HEK293 (cell line): Measurements from ENCODE around the gene MSI1.
A peak's percentile ranks its signal among the peaks of the same experiment; 100 is the strongest.

Experiments used
- AEBP2 ChIP-seq: fragments of 450-650 bp; formaldehyde crosslinking; IDR thresholded peaks from 2 replicates; pipeline ENCODE4 v1.5.1; 2016; ENCODE audit warnings: missing biosample characterization, missing genetic modification characterization, borderline replicate concordance
- BCL6B ChIP-seq: fragments of 450-650 bp; formaldehyde crosslinking; IDR thresholded peaks from 2 replicates; pipeline ENCODE4 v1.5.1; 2017; ENCODE audit warnings: missing biosample characterization, missing genetic modification characterization
- GLIS2 ChIP-seq: fragments of 450-650 bp; formaldehyde crosslinking; IDR thresholded peaks from 2 replicates; pipeline ENCODE4 v1.5.1; 2016; ENCODE audit warnings: missing biosample characterization, missing genetic modification characterization
- HIC1 ChIP-seq: fragments of 450-650 bp; formaldehyde crosslinking; IDR thresholded peaks from 2 replicates; pipeline ENCODE4 v1.5.1; 2016; ENCODE audit warnings: missing biosample characterization, missing genetic modification characterization
- ZBTB10 ChIP-seq: fragments of 450-650 bp; formaldehyde crosslinking; IDR thresholded peaks from 2 replicates; pipeline ENCODE4 v1.5.1; 2016; ENCODE audit warnings: missing biosample characterization, missing genetic modification characterization
- ZBTB11 ChIP-seq: fragments of 450-650 bp; formaldehyde crosslinking; conservative IDR thresholded peaks from 2 replicates; pipeline ENCODE4 v1.5.1; 2016; ENCODE audit warnings: low read depth, missing biosample characterization, missing genetic modification characterization
- ZBTB26 ChIP-seq: fragments of 450-650 bp; formaldehyde crosslinking; optimal IDR thresholded peaks from 2 replicates; pipeline ENCODE3; 2016; ENCODE audit warnings: missing biosample characterization, mild to moderate bottlenecking, missing genetic modification characterization
- ZFP69B ChIP-seq: fragments of 450-650 bp; formaldehyde crosslinking; IDR thresholded peaks from 2 replicates; pipeline ENCODE4 v1.5.1; 2016; ENCODE audit warnings: missing biosample characterization, missing genetic modification characterization
- ZNF121 ChIP-seq: fragments of 450-650 bp; formaldehyde crosslinking; IDR thresholded peaks from 2 replicates; pipeline ENCODE4 v1.5.1; 2016; ENCODE audit warnings: missing biosample characterization, missing genetic modification characterization
- ZNF138 ChIP-seq: fragments of 450-650 bp; formaldehyde crosslinking; IDR thresholded peaks from 2 replicates; pipeline ENCODE4 v1.5.1; 2016; ENCODE audit warnings: missing biosample characterization, missing genetic modification characterization, borderline replicate concordance
- ZNF146 ChIP-seq: fragments of 450-650 bp; formaldehyde crosslinking; IDR thresholded peaks from 2 replicates; pipeline ENCODE4 v1.5.1; 2016; ENCODE audit warnings: missing biosample characterization, missing genetic modification characterization
- ZNF211 ChIP-seq: fragments of 450-650 bp; formaldehyde crosslinking; IDR thresholded peaks from 2 replicates; pipeline ENCODE4 v1.5.1; 2016; ENCODE audit warnings: low read depth, missing biosample characterization, missing genetic modification characterization
- ZNF214 ChIP-seq: fragments of 450-650 bp; formaldehyde crosslinking; IDR thresholded peaks from 2 replicates; pipeline ENCODE4 v1.5.1; 2017; ENCODE audit warnings: missing biosample characterization, mild to moderate bottlenecking, missing genetic modification characterization, borderline replicate concordance
- ZNF488 ChIP-seq: fragments of 450-650 bp; formaldehyde crosslinking; IDR thresholded peaks from 2 replicates; pipeline ENCODE4 v1.5.1; 2016; ENCODE audit warnings: missing biosample characterization, missing genetic modification characterization
- ZNF513 ChIP-seq: fragments of 450-650 bp; IDR thresholded peaks from 2 replicates; pipeline ENCODE4 v1.5.1; 2018; ENCODE audit warnings: missing biosample characterization, missing genetic modification characterization
- ZNF580 ChIP-seq: fragments of 450-650 bp; formaldehyde crosslinking; IDR thresholded peaks from 2 replicates; pipeline ENCODE4 v1.5.1; 2016; ENCODE audit warnings: missing biosample characterization, missing genetic modification characterization
- ZNF623 ChIP-seq: fragments of 450-650 bp; formaldehyde crosslinking; IDR thresholded peaks from 2 replicates; pipeline ENCODE4 v1.5.1; 2016; ENCODE audit warnings: missing biosample characterization, missing genetic modification characterization
- ZNF654 ChIP-seq: fragments of 450-650 bp; formaldehyde crosslinking; IDR thresholded peaks from 2 replicates; pipeline ENCODE4 v1.5.1; 2016; ENCODE audit warnings: low read depth, missing biosample characterization, missing genetic modification characterization
- ZNF677 ChIP-seq: fragments of 450-650 bp; IDR thresholded peaks from 2 replicates; pipeline ENCODE4 v1.5.0; 2018; ENCODE audit warnings: missing biosample characterization, mild to moderate bottlenecking, missing genetic modification characterization, moderate library complexity
- ZSCAN5A ChIP-seq: fragments of 450-650 bp; formaldehyde crosslinking; IDR thresholded peaks from 2 replicates; pipeline ENCODE4 v1.5.1; 2016; ENCODE audit warnings: missing biosample characterization, missing genetic modification characterization

MSI1 gene

GRCh38 chr12:120292411-120292660, 76.6 kb downstream of the MSI1 start (continued):
- no peak for TF ChIP-seq ZBTB11 (tag by site-specific recombination)
- TF ChIP-seq AEBP2 (tag by site-specific recombination): no peak
- TF ChIP-seq ZNF121 (tag by site-specific recombination): peak; percentile 18; the same call in 1 of the 2 replicates
- TF ChIP-seq ZNF146 (tag by site-specific recombination): 0 out of 2 replicates have a peak, but pooled peaks have one; percentile 10
- TF ChIP-seq ZNF677 (tag by site-specific recombination): no peak
- TF ChIP-seq ZNF580 (tag by site-specific recombination): no peak
- TF ChIP-seq ZNF214 (tag by site-specific recombination): no peak
- peak; percentile 10 for TF ChIP-seq ZFP69B
- peak; percentile 34 for TF ChIP-seq ZBTB26
- 0 out of 2 replicates have a peak, but pooled peaks have one; percentile 8 for TF ChIP-seq ZNF623 (tag by site-specific recombination)
- peak; percentile 52; the same call in 1 of the 2 replicates for TF ChIP-seq HIC1 (tag by site-specific recombination)
- 0 out of 2 replicates have a peak, but pooled peaks have one; percentile 30 for TF ChIP-seq ZBTB10 (tag by site-specific recombination)
- TF ChIP-seq ZSCAN5A (tag by site-specific recombination): peak; percentile 91; the same call in 1 of the 2 replicates
- TF ChIP-seq GLIS2 (tag by site-specific recombination): 0 out of 2 replicates have a peak, but pooled peaks have one; percentile 6
- TF ChIP-seq ZNF513 (tag by site-specific recombination): no peak
- TF ChIP-seq ZNF138 (tag by site-specific recombination): no peak
- TF ChIP-seq BCL6B (tag by site-specific recombination): 0 out of 2 replicates have a peak, but pooled peaks have one; percentile 3
- TF ChIP-seq ZNF488 (tag by site-specific recombination): peak; percentile 19; the same call in 1 of the 2 replicates
- TF ChIP-seq ZNF211: no peak
- TF ChIP-seq ZNF654 (tag by site-specific recombination): no peak
